Left lung (tissue), 10 donors: ENCODE data around the gene TSPYL6. TPM values are rescaled to one million over a fixed set of nuclear protein-coding genes. Genes with fewer than 3 reads are reported as not detected.
A peak's percentile ranks its signal among the peaks of the same experiment; 100 is the strongest.
"Not testable (repeated sequence)": the region's sequence is repeated elsewhere in the genome, so short reads cannot be mapped to it uniquely, and the experiment has no call there.

Source experiments
- ATAC-seq: fragments of 200-7000 bp; cut with Tn5 transposase; one replicate; pipeline ENCODE4 v1.9.1; 2020; ENCODE audit warnings: moderate library complexity
- DNase-seq, 4 donors: peaks; one replicate each; pipeline ENCODE4 v3.0.0-alpha.2; 2013 to 2020
- H3K27ac ChIP-seq, 2 donors: fragments of 200-600 bp; sonication (generic) in 1 of 2; one replicate each; pipeline versions ENCODE4 v1.5.0 to v1.8.0; 2020 to 2021
- H3K27me3 ChIP-seq, 2 donors: fragments of 200-600 bp; sonication (generic) in 1 of 2; one replicate each; pipeline versions ENCODE4 v1.5.0 to v1.8.0; 2020 to 2021
- H3K36me3 ChIP-seq, 2 donors: fragments of 200-600 bp; sonication (generic) in 1 of 2; one replicate each; pipeline versions ENCODE4 v1.5.0 to v1.8.0; 2020 to 2021
- H3K4me1 ChIP-seq, 2 donors: fragments of 200-600 bp; one replicate each; pipeline ENCODE4 v1.8.0; 2021
- H3K4me3 ChIP-seq, 2 donors: fragments of 200-600 bp; sonication (generic) in 1 of 2; one replicate each; pipeline versions ENCODE4 v1.5.0 to v1.8.0; 2020 to 2021; ENCODE audit warnings: mild to moderate bottlenecking in 1 of 2
- H3K9me3 ChIP-seq, 2 donors: fragments of 200-600 bp; sonication (generic) in 1 of 2; one replicate each; pipeline versions ENCODE4 v1.5.0 to v1.8.0; 2020 to 2021
- intact Hi-C, 2 donors: fragments of 100-400 bp; cut with DNase I; formaldehyde crosslinking; loops; one replicate each; pipeline versions ENCODE4 v1.11.2 to v1.14.2; 2022
- polyA plus RNA-seq, 6 donors: library from polyadenylated mRNA; unstranded; fragments of 120-200 nt; gene quantifications; one replicate each; pipeline ENCODE4 v1.2.1, GENCODE V29; 2013; ENCODE audit not compliant: insufficient read length in 6 of 6
- total RNA-seq, 2 donors: library from RNA; stranded (reverse); fragmentation: NEBNext Ultra II Directional; extraction: Animal tissue kit (Norgen Biotek cat#: 25700); gene quantifications; one replicate each; pipeline ENCODE4 v1.2.1, GENCODE V29; 2021
- TF ChIP-seq, protein P1 (sequence below), 2 donors: fragments of 200-600 bp; sonication (generic) in 1 of 2; IDR thresholded peaks; one replicate each; pipeline versions ENCODE4 v1.5.0 to v1.8.0; 2021; ENCODE audit warnings: antibody characterized with exemption in 2 of 2
- donor health status: DM: no; HTN: yes; CAD: no.
- donor health status: DM: no; HTN: no; CAD: no.

Gene TSPYL6
- total and polyA plus RNA-seq, 8 donors: 0.07 to 0.21 (median 0.11) TPM; not detected in 2

DNA sequence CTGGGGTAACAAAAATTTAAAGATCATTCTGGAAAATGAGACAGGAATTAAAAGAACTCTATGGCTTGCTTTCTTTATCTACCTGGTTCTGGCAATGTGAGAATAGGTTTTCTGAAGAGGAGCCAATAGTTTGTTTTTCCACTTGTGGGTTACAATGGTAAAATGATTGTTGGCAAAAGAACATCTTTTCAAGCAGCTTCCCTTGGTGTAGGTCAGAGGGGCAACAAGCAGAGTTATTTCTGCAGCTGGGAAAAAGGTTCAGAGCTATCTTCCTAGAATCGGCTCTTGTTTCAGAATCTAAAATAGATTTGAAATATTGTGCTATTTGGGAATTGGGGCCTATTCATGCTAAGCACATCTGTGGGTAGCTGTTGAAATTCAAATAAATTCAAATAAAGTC lies 11.5 kb upstream of the TSPYL6 start:
- H3K4me1 ChIP-seq: no peaks in the 10 kb centered on the region
- H3K27me3 ChIP-seq: no peaks in the 10 kb centered on the region
- intact Hi-C loops: no loop called here
- H3K4me3 ChIP-seq: no peak overlapping the region
- H3K36me3 ChIP-seq: no peaks in the 10 kb centered on the region
- no peak overlapping the region for H3K27ac ChIP-seq
- TF ChIP-seq, protein P1, sequence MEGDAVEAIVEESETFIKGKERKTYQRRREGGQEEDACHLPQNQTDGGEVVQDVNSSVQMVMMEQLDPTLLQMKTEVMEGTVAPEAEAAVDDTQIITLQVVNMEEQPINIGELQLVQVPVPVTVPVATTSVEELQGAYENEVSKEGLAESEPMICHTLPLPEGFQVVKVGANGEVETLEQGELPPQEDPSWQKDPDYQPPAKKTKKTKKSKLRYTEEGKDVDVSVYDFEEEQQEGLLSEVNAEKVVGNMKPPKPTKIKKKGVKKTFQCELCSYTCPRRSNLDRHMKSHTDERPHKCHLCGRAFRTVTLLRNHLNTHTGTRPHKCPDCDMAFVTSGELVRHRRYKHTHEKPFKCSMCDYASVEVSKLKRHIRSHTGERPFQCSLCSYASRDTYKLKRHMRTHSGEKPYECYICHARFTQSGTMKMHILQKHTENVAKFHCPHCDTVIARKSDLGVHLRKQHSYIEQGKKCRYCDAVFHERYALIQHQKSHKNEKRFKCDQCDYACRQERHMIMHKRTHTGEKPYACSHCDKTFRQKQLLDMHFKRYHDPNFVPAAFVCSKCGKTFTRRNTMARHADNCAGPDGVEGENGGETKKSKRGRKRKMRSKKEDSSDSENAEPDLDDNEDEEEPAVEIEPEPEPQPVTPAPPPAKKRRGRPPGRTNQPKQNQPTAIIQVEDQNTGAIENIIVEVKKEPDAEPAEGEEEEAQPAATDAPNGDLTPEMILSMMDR (IDR thresholded peaks at IDR 0.05): no peak
- ATAC-seq (no peak), DNase-seq (no peak)
- peaks cover 0 to 10% of the 10 kb centered on the region in 2 donors for H3K9me3 ChIP-seq

DNA sequence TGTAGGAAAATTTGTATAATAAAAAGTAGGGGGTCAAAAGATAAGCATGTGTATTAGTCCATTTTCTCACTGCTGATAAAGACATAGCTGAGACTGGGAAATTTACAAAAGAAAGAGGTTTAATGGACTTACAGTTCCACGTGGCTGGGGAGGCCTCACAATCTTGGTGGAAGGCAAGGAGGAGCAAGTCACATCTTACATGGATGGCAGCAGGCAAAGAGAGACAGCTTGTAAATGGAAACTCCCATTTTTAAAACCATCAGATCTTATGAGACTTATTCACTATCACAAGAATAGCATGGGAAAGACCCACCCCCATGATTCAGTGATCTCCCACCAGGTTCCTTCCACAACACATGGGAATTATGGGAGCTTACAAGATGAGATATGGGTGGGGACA lies 9.1 kb upstream of the TSPYL6 start:
- intact Hi-C loops: not testable (repeated sequence)

DNA sequence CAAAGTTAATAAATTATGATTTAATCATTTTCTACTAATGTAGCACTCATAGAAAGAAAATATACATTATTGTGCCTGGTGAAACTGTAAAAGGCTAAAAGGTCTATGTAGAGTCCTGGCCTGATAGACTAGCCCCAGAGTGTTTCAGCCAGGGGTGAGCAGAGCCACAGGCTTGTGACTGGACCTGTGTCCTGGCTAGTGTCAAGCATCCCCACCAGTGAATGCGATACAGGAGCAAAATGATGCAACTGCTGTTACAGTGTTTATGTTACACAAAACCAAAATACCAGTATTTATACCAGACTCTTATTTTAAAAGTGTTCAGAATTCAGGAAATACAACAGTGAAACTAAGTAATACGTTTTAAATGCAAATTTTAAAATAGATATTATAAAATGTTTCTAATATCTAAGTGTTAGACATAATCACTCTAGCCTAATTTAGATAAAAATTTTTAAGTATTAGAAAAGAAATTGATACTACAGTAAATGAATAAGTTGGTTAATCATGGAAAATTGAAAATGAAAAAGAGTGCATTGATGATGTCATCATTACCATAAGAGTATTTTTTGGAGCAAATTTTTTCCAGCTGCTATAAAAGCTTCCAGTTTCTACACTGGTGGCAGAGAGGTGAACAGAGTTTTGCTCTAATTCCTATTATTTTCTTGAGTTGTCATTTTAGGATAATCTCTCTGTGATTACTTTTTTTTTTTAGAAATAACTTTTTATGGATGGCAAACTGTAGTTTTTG lies 6.2 kb upstream of the TSPYL6 start:
- Histone ChIP-seq H3K27me3 (no peaks in the 10 kb centered on the region), H3K9me3 (peaks cover 0 to 10% of the 10 kb centered on the region in 2 donors), H3K4me3 (no peak overlapping the region), H3K36me3 (no peaks in the 10 kb centered on the region), H3K4me1 (no peaks in the 10 kb centered on the region), H3K27ac (no peak overlapping the region)
- DNase-seq: peak in 2 of 4 donors; percentile 16 to 29
- TF ChIP-seq, protein P1 (IDR thresholded peaks at IDR 0.05): no peak
- intact Hi-C loops: no loop called here
- no peak for ATAC-seq

More for the DNA sequence above, 9.1 kb upstream of the TSPYL6 start:
- not testable (repeated sequence) for H3K27ac ChIP-seq, H3K4me1 ChIP-seq, H3K36me3 ChIP-seq, H3K4me3 ChIP-seq, ATAC-seq, DNase-seq, H3K27me3 ChIP-seq
- peaks cover 0 to 10% of the 10 kb centered on the region in 2 donors for H3K9me3 ChIP-seq

DNA sequence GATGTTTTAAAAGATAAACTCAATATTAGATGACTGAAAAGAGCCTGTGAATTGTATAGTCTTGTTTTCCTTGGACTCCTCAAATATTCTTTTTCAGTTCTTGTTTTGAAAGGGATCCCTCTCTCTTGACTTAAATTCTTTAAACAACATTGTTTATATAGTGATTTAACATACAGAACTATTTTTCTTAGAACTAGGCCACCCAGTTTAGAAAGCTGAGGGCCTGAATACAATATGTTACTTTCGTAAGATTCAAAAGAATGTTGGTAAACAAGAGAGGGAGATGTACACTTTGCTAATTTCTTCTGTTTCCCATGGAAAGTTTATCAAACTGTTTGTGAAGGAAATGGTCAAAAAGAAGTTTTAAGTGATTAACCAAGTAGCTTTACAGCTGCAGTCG lies 5.5 kb upstream of the TSPYL6 start:
- ATAC-seq (no peak), DNase-seq (peak in 2 of 4 donors; percentile 18 to 21)
- Histone ChIP-seq H3K4me3 (no peak overlapping the region), H3K4me1 (no peaks in the 10 kb centered on the region), H3K27me3 (no peaks in the 10 kb centered on the region), H3K9me3 (peaks cover 0 to 10% of the 10 kb centered on the region in 2 donors), H3K27ac (no peak overlapping the region), H3K36me3 (no peaks in the 10 kb centered on the region)
- TF ChIP-seq, protein P1 (IDR thresholded peaks at IDR 0.05): no peak
- intact Hi-C loops: no loop called here

DNA sequence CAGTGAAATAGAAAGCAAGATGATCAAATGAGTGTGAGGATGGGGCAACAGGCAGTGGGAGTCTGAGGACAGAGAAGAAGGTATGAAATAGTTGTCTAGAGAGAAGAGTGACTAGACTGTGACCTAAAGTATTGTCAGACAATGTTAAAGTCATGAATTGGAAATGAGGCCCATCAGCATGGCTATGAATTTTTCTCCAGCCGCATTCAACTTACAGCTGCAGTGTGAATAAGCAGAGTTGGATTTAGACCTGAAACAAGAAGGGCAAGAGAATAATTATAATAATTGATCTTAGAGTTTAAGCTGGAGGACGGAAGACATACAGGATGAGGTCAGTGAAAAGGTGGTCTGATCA lies 4.2 kb upstream of the TSPYL6 start:
- no peak overlapping the region for H3K27ac ChIP-seq
- H3K27me3 ChIP-seq: no peaks in the 10 kb centered on the region
- no peaks in the 10 kb centered on the region for H3K36me3 ChIP-seq
- DNase-seq (no peak), ATAC-seq (no peak)
- TF ChIP-seq, protein P1 (IDR thresholded peaks at IDR 0.05): no peak
- no peak overlapping the region for H3K4me3 ChIP-seq
- intact Hi-C loops: no loop called here
- H3K4me1 ChIP-seq: no peaks in the 10 kb centered on the region
- peaks cover 0 to 14% of the 10 kb centered on the region in 2 donors for H3K9me3 ChIP-seq
